ENCODE measurements around the gene USP43.
"Not testable (repeated sequence)": the region's sequence is repeated elsewhere in the genome, so short reads cannot be mapped to it uniquely, and the experiment has no call there.

Gene USP43, protein sequence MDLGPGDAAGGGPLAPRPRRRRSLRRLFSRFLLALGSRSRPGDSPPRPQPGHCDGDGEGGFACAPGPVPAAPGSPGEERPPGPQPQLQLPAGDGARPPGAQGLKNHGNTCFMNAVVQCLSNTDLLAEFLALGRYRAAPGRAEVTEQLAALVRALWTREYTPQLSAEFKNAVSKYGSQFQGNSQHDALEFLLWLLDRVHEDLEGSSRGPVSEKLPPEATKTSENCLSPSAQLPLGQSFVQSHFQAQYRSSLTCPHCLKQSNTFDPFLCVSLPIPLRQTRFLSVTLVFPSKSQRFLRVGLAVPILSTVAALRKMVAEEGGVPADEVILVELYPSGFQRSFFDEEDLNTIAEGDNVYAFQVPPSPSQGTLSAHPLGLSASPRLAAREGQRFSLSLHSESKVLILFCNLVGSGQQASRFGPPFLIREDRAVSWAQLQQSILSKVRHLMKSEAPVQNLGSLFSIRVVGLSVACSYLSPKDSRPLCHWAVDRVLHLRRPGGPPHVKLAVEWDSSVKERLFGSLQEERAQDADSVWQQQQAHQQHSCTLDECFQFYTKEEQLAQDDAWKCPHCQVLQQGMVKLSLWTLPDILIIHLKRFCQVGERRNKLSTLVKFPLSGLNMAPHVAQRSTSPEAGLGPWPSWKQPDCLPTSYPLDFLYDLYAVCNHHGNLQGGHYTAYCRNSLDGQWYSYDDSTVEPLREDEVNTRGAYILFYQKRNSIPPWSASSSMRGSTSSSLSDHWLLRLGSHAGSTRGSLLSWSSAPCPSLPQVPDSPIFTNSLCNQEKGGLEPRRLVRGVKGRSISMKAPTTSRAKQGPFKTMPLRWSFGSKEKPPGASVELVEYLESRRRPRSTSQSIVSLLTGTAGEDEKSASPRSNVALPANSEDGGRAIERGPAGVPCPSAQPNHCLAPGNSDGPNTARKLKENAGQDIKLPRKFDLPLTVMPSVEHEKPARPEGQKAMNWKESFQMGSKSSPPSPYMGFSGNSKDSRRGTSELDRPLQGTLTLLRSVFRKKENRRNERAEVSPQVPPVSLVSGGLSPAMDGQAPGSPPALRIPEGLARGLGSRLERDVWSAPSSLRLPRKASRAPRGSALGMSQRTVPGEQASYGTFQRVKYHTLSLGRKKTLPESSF

DNA sequence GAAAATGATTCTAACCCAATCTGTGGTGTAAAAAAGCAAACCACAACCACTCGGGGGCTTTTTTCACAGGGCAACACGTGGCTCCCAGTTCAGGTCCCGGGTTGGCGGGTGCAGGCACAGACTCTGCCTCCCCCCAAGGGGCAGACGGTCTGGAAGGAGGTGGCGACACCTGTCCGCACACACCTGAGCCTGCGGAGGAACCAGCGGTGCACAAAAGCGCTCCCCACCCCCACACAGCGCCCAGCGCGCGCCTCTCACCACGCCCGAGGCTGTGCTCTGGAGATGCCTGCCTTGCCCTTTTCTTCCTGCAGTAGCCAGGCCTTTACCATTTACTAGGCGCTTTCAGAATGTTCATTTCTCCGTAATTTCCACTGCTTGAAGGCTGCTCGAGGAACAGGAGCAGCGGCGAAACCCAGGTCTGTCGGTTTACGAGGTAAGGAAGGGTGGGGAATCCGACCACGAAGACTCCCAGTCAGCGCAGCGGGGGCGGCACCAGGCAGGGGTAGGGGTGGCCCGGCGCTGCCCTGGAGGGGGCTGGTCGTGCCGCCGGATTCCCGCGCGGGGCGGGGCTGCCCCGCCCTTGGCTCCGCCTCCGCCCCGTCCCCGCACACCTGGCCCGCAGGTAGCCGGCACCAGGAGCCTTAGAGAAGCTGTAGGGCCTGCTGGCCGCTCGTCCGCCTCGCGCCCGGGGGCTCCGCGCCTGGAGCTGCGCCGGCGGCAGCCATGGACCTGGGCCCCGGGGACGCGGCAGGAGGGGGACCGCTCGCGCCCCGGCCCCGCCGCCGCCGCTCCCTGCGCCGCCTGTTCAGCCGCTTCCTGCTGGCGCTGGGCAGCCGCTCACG is at the start of gene USP43:
USP43 (plus strand) TSS at position 608 of the 842 bp plus-strand sequence; CDS start at position 724, 116 bp downstream.
- no peak for DNase-seq (ENCODE audit: low read depth)
- TF ChIP-seq, protein P1, sequence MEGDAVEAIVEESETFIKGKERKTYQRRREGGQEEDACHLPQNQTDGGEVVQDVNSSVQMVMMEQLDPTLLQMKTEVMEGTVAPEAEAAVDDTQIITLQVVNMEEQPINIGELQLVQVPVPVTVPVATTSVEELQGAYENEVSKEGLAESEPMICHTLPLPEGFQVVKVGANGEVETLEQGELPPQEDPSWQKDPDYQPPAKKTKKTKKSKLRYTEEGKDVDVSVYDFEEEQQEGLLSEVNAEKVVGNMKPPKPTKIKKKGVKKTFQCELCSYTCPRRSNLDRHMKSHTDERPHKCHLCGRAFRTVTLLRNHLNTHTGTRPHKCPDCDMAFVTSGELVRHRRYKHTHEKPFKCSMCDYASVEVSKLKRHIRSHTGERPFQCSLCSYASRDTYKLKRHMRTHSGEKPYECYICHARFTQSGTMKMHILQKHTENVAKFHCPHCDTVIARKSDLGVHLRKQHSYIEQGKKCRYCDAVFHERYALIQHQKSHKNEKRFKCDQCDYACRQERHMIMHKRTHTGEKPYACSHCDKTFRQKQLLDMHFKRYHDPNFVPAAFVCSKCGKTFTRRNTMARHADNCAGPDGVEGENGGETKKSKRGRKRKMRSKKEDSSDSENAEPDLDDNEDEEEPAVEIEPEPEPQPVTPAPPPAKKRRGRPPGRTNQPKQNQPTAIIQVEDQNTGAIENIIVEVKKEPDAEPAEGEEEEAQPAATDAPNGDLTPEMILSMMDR (IDR thresholded peaks at IDR 0.05; ENCODE audit: low read length, missing control alignments): no peak
- peak within 1 kb of the TSS; percentile 36 for H3K4me3 ChIP-seq (replicated peaks; ENCODE audit: low read depth, low read length)

DNA sequence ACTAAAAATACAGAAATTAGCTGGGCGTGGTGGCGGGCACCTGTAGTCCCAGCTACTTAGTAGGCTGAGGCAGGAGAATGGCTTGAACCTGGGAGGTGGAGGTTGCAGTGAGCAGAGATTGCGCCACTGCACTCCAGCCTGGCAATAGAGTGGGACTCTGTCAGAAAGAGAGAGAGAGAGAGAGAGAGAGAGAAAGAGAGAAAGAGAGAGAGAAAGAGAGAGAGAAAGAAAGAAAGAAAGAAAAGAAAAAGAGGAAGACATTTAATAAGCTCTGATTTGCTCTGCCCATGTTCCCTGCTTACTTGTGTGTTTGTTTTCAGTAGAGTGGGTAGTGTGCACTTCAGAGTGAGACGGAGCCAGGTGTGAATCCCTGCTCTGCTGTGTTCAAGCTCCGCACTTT is 47.7 kb upstream of the USP43 start:
- H3K4me3 ChIP-seq (replicated peaks; ENCODE audit: low read depth, low read length); DNase-seq (ENCODE audit: low read depth): not testable (repeated sequence)

DNA sequence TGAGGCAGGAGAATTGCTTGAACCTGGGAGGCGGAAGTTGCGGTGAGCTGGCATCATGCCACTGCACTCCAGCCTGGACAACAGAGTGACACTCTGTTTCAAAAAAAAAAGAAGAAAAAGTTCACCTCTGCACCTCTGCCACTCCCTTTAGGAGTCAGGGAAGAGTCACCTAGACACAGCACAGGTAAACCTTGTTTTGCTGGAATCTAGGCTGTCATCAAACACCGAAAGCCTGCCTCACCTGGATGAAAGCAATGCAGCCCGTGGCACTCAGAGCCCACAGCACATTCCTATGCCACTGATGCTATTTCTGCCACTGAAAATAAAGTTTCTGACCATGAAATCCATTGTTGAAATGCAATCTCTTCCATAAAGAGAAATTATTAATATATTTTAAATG is 46.7 kb upstream of the USP43 start:
- DNase-seq (ENCODE audit: low read depth): no peak
- H3K4me3 ChIP-seq (replicated peaks; ENCODE audit: low read depth, low read length): no peak overlapping the region
- TF ChIP-seq, protein P1 (IDR thresholded peaks at IDR 0.05; ENCODE audit: low read length, missing control alignments): no peak

DNA sequence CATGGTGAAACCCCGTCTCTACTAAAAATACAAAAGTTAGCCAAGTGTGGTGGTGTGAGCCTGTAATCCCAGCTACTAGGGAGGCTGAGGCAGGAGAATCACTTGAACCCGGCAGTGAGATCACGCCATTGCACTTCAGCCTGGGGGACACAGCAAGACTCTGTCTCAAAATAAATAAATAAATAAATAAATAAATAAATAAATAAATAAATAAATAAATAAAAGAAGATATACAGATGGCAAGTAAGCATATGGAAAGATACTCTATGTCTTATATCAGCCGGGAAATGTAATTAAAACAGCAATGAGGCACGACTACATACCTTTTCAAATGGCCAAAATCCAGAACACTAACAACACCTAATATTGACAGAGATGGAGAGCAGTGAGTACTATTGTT is 40.7 kb upstream of the USP43 start:
- H3K4me3 ChIP-seq (replicated peaks; ENCODE audit: low read depth, low read length); DNase-seq (ENCODE audit: low read depth): not testable (repeated sequence)

DNA sequence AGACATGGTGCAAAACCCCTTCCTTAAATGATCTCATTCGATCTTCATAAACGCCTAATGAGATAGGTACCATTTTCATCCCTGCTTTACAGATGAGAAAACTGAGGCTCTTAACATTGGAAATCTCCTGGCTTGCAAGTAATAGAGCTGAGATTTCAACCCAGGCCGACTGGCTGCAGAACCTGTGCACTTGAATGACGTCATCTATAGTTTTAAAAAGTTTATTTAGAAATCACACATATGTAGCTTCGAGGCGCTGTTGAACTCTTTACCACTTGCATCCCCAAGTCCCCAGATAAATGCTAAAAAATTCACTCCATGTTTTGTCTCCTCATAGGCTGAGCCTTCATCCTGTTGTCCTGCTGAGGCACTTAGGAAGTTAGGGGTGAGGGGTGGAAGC is 38.9 kb upstream of the USP43 start:
- H3K4me3 ChIP-seq (replicated peaks; ENCODE audit: low read depth, low read length): no peak overlapping the region
- TF ChIP-seq, protein P1 (IDR thresholded peaks at IDR 0.05; ENCODE audit: low read length, missing control alignments): no peak
- no peak for DNase-seq (ENCODE audit: low read depth)

DNA sequence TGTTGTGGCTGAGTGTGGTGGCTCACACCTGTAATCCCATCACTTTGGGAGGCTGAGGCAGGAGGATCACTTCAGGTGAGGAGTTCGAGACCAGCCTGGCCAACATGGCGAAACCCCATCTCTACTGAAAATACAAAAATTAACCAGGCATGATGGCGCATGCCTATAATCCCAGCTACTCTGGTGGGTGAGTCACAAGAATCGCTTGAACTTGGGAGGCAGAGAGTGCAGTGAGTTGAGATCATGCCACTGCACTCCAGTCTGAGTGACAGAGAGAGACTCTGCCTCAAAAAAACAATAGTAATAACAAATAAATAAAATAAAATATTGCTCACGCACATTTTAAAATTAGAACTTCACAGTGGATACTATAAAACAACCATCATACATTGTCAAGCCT is 38.3 kb upstream of the USP43 start:
- H3K4me3 ChIP-seq (replicated peaks; ENCODE audit: low read depth, low read length); DNase-seq (ENCODE audit: low read depth): not testable (repeated sequence)

DNA sequence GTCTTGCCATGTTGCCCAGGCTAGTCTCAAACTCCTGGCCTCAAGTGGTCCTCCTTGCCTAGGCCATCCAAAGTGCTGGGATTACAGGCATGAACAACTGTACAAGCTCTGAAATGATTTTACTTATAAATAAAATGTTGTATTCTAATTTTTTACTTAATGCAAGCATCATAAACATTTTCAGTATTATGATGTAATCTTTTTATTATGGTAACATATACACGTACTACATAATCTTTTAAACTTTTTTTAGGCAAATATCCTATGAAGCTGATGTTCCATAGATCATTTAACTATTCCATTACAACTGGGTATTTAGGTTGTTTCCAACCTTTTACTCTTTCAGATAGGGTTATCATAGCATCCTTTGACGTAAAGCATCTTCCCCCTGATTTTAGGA is 33.8 kb upstream of the USP43 start:
- no peak overlapping the region for H3K4me3 ChIP-seq (replicated peaks; ENCODE audit: low read depth, low read length)
- DNase-seq (ENCODE audit: low read depth): no peak
- TF ChIP-seq, protein P1 (IDR thresholded peaks at IDR 0.05; ENCODE audit: low read length, missing control alignments): no peak

Data from fibroblast of pulmonary artery (primary cell).